Keratinocyte (primary cell): Measurements from ENCODE around the gene FCAR. TPM values are rescaled to one million over a fixed set of nuclear protein-coding genes. Genes with fewer than 3 reads are reported as not detected.

ENCODE experiments used
- DNase-seq: peaks from one replicate; pipeline ENCODE4 v3.0.0-alpha.2; 2011; ENCODE audit warnings: low read depth, missing footprints, low spot score
- FAIRE-seq: peaks from 2 replicates; lab custom pipeline; 2011; peaks lifted over from hg19 to GRCh38; lab: Jason Lieb, UNC
- H2AFZ ChIP-seq: 2 replicates; pipeline ENCODE4 v1.6.0; 2012; ENCODE audit warnings: low read length, control low read depth, inconsistent platforms; ENCODE audit not compliant: control insufficient read depth
- H3K27ac ChIP-seq: 2 replicates; pipeline ENCODE4 v1.5.1; 2011; ENCODE audit warnings: low read length; ENCODE audit not compliant: control insufficient read depth, insufficient read depth
- H3K27me3 ChIP-seq: 3 replicates; pipeline ENCODE4 v1.6.0; 2011; ENCODE audit warnings: low read length; ENCODE audit not compliant: control insufficient read depth, insufficient read depth; ENCODE audit errors: extremely low read depth
- H3K36me3 ChIP-seq, 2 experiments: 2 replicates in 1 of 2; 3 replicates in 1 of 2; pipeline ENCODE4 v1.5.1; 2011; ENCODE audit warnings: low read length in 2 of 2, mild to moderate bottlenecking in 1 of 2; ENCODE audit not compliant: control insufficient read depth in 2 of 2, insufficient read depth in 2 of 2; ENCODE audit errors: extremely low read depth in 1 of 2
- H3K4me1 ChIP-seq: 3 replicates; pipeline ENCODE4 v1.5.1; 2011; ENCODE audit warnings: low read length; ENCODE audit not compliant: control insufficient read depth, insufficient read depth; ENCODE audit errors: extremely low read depth
- H3K4me2 ChIP-seq: 3 replicates; pipeline ENCODE4 v1.6.0; 2011; ENCODE audit warnings: low read depth, low read length; ENCODE audit not compliant: control insufficient read depth, insufficient read depth; ENCODE audit errors: extremely low read depth
- H3K4me3 ChIP-seq, 3 experiments: fragments of 200-600 bp in 1 of 3; sonication (generic) in 1 of 3; 2 replicates in 2 of 3; 3 replicates in 1 of 3; pipeline ENCODE4 v1.5.1; 2011 to 2016; ENCODE audit warnings: low read length in 3 of 3, mild to moderate bottlenecking in 3 of 3, control low read depth in 2 of 3, inconsistent platforms in 1 of 3, low read depth in 1 of 3, mixed read lengths in 1 of 3, mixed run types in 1 of 3, moderate library complexity in 1 of 3; ENCODE audit not compliant: control insufficient read depth in 2 of 3, insufficient read depth in 2 of 3; ENCODE audit errors: extremely low read depth in 1 of 3
- H3K79me2 ChIP-seq: 2 replicates; pipeline ENCODE4 v1.6.0; 2012; ENCODE audit warnings: low read length; ENCODE audit not compliant: control insufficient read depth, insufficient read depth
- H3K9ac ChIP-seq: 3 replicates; pipeline ENCODE4 v1.6.0; 2011; ENCODE audit warnings: low read length; ENCODE audit not compliant: control insufficient read depth, insufficient read depth; ENCODE audit errors: extremely low read depth
- H3K9me1 ChIP-seq: 3 replicates; pipeline ENCODE4 v1.6.0; 2011; ENCODE audit warnings: low read length; ENCODE audit not compliant: control insufficient read depth, insufficient read depth; ENCODE audit errors: extremely low read depth
- H3K9me3 ChIP-seq: 2 replicates; pipeline ENCODE4 v1.5.1; 2012; ENCODE audit warnings: low read depth, low read length; ENCODE audit not compliant: control insufficient read depth
- H4K20me1 ChIP-seq: 3 replicates; pipeline ENCODE4 v1.6.0; 2011; ENCODE audit warnings: low read length; ENCODE audit not compliant: control insufficient read depth, insufficient read depth; ENCODE audit errors: extremely low read depth
- CTCF ChIP-seq, 3 experiments: IDR thresholded peaks in 1 of 3; conservative IDR thresholded peaks in 1 of 3; optimal IDR thresholded peaks in 1 of 3; 2 replicates in 2 of 3; 3 replicates in 1 of 3; pipeline versions ENCODE3 to v1.5.1; 2011; ENCODE audit warnings: low read length in 3 of 3, mild to moderate bottlenecking in 3 of 3, moderate library complexity in 2 of 3, control low read depth in 1 of 3, inconsistent platforms in 1 of 3; ENCODE audit not compliant: insufficient read depth in 2 of 3; ENCODE audit errors: extremely low read depth in 1 of 3
- EZH2 ChIP-seq: IDR thresholded peaks from one replicate; pipeline ENCODE4 v1.6.1; 2012; ENCODE audit warnings: inconsistent platforms, mild to moderate bottlenecking, low read length, moderate library complexity
- dilution Hi-C: fragments of 300-500 bp; cut with MboI; formaldehyde crosslinking; loops from one replicate; pipeline ENCODE4 v1.7.0; 2020; ENCODE audit warnings: low sequenced_read_pairs; ENCODE audit not compliant: extremely low pct_ligation_motif_present
- polyA plus RNA-seq, 5 experiments: library from polyadenylated mRNA; depleted of rRNA in 3 of 5; stranded (reverse) in 3 of 5; stranded (forward) in 1 of 5; unstranded in 1 of 5; fragments of >200 nt; gene quantifications; 1 replicate in 1 of 5; 2 replicates in 3 of 5; 3 replicates in 1 of 5; pipeline versions ENCODE4 v1.2.1 to v1.2.3, GENCODE V29; 2011 to 2012; ENCODE audit warnings: missing spikeins in 2 of 5, low read depth in 1 of 5, low replicate concordance in 1 of 5

Gene FCAR
- polyA plus RNA-seq, 1 donor (not counting 4 experiments of a cell fraction or from before 2014, with no cell fraction given), result not detected

- Histone ChIP-seq H4K20me1 (no peaks in the 10 kb centered on the region), H3K4me1 (no peaks in the 10 kb centered on the region), H3K79me2 (no peaks in the 10 kb centered on the region), H3K36me3 (no peaks in the 10 kb centered on the region), H3K9me1 (no peaks in the 10 kb centered on the region), H3K9me3 (no peaks in the 10 kb centered on the region), H3K27me3 (no peaks in the 10 kb centered on the region), H3K4me2 (no peak overlapping the region), H2AFZ (no peak overlapping the region), H3K27ac (no peak overlapping the region), H3K9ac (no peak overlapping the region), H3K4me3 (no peak overlapping the region)
- TF ChIP-seq EZH2, result no peak
- no peak for TF ChIP-seq CTCF (optimal IDR thresholded peaks at IDR 0.05 in 1 of 3, IDR thresholded peaks at IDR 0.05 in 1 of 3, conservative IDR thresholded peaks at IDR 0.05 in 1 of 3; ENCODE audit: extremely low read depth in 1 of 3, insufficient read depth in 2 of 3, low read length in 3 of 3)
- FAIRE-seq, result no peak
- DNase-seq, result no peak
- dilution Hi-C loops, result no loop called here
Observed at GRCh38 chr19:54875506-54875905, 1.5 kb downstream of the FCAR start.

- Histone ChIP-seq H3K27me3 (no peaks in the 10 kb centered on the region), H2AFZ (no peak overlapping the region), H3K4me1 (no peaks in the 10 kb centered on the region), H3K4me3 (no peak overlapping the region), H4K20me1 (no peaks in the 10 kb centered on the region), H3K9ac (no peak overlapping the region), H3K4me2 (no peak overlapping the region), H3K9me3 (no peaks in the 10 kb centered on the region), H3K9me1 (no peaks in the 10 kb centered on the region), H3K79me2 (no peaks in the 10 kb centered on the region), H3K27ac (no peak overlapping the region), H3K36me3 (no peaks in the 10 kb centered on the region)
- no peak for DNase-seq
- no peak for FAIRE-seq
- dilution Hi-C loops, result no loop called here
- no peak for TF ChIP-seq EZH2
- no peak for TF ChIP-seq CTCF (optimal IDR thresholded peaks at IDR 0.05 in 1 of 3, IDR thresholded peaks at IDR 0.05 in 1 of 3, conservative IDR thresholded peaks at IDR 0.05 in 1 of 3; ENCODE audit: extremely low read depth in 1 of 3, insufficient read depth in 2 of 3, low read length in 3 of 3)
Observed at GRCh38 chr19:54877471-54877870, 3.4 kb downstream of the FCAR start.
